A549 treated with RU486 at 1 μM for 4 hours (cell line): ENCODE results near the gene MAGEA2B. TPM values are rescaled to one million over a fixed set of nuclear protein-coding genes. Genes with fewer than 3 reads are reported as not detected.

Experiments used
- total RNA-seq: library from RNA; stranded (reverse); fragments of 200-300 nt; extraction: Qiagen RNA extraction; gene quantifications from 5 replicates; pipeline ENCODE4 v1.2.3, GENCODE V29; 2022; ENCODE audit warnings: low read depth

Gene MAGEA2B, protein sequence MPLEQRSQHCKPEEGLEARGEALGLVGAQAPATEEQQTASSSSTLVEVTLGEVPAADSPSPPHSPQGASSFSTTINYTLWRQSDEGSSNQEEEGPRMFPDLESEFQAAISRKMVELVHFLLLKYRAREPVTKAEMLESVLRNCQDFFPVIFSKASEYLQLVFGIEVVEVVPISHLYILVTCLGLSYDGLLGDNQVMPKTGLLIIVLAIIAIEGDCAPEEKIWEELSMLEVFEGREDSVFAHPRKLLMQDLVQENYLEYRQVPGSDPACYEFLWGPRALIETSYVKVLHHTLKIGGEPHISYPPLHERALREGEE
- total RNA-seq = 0.23 TPM in 1 of 5 replicates, not detected in the others

DNA sequence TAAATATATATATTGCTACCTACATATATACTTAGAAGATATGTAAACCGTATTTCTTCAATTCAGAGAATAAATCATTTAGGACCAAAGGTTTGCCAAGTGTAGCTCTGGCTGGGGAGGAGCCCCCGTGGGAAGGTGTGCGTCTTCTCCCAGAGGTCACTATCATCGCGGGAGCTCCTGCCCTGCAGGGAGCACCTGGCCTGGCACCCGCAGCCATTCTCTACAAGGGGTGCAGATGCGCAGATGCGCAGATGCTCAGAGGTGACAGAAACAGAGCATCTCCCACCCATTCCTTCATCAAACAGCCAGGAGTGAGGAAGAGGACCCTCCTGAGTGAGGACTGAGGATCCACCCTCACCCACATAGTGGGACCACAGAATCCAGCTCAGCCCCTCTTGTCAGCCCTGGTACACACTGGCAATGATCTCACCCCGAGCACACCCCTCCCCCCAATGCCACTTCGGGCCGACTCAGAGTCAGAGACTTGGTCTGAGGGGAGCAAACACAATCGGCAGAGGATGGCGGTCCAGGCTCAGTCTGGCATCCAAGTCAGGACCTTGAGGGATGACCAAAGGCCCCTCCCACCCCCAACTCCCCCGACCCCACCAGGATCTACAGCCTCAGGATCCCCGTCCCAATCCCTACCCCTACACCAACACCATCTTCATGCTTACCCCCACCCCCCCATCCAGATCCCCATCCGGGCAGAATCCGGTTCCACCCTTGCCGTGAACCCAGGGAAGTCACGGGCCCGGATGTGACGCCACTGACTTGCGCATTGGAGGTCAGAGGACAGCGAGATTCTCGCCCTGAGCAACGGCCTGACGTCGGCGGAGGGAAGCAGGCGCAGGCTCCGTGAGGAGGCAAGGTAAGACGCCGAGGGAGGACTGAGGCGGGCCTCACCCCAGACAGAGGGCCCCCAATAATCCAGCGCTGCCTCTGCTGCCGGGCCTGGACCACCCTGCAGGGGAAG is at the start of gene MAGEA2B:
MAGEA2B (plus strand) TSS at position 814 of the 973 bp plus-strand sequence. CDS start 2,479 bp downstream, outside the sequence.

DNA sequence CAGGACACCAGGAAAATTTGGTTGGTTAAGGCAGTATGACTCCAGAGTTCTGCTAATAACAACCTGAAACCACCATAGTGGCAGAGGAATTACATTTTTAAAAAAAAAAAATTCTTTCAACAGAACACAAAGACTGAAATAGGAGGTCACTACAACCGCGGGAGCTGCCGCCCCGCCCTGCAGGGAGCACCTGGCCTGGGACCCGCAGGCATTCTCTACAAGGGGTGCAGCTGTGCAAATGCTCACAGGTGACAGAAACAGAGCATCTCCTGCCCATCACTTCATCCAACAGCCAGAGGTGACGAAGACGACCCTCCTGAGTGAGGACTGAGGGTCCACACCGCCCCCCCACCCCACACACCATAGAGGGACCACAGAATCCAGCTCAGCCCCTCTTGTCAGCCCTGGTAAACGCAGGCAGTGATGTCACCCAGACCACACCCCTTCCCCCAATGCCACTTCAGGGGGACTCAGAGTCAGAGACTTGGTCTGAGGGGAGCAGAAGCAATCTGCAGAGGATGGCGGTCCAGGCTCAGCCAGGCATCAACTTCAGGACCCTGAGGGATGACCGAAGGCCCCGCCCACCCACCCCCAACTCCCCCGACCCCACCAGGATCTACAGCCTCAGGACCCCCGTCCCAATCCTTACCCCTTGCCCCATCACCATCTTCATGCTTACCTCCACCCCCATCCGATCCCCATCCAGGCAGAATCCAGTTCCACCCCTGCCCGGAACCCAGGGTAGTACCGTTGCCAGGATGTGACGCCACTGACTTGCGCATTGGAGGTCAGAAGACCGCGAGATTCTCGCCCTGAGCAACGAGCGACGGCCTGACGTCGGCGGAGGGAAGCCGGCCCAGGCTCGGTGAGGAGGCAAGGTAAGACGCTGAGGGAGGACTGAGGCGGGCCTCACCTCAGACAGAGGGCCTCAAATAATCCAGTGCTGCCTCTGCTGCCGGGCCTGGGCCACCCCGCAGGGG is 16.2 kb upstream of the MAGEA2B start, which contains the start of gene MAGEA3:
MAGEA3 (plus strand) TSS at position 843 of the 980 bp plus-strand sequence. CDS start 2,039 bp downstream, outside the sequence.

DNA sequence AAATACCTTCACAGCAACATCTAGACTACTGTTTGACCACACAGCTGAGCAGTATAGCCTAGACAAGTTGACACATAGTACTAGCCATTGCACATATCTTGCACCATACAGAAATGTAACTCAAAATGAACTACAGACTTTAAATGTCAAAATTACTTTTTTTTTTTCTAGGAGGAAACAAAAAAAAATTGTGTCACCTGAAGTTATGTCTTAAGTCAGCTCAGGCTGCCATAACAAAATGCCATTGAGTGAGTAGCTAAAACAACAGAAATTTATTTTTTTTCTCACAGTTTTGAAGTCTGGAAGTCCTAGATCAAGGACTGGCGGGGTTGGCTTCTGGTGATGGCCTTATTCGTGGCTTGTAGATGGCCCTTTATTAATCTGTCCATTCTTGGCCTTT is 5.3 kb upstream of the MAGEA2B start, which contains the start of gene CSAG2:
CSAG2 (minus strand) TSS at position 101 of the 400 bp plus-strand sequence. CDS start 161 bp downstream, outside the sequence.

DNA sequence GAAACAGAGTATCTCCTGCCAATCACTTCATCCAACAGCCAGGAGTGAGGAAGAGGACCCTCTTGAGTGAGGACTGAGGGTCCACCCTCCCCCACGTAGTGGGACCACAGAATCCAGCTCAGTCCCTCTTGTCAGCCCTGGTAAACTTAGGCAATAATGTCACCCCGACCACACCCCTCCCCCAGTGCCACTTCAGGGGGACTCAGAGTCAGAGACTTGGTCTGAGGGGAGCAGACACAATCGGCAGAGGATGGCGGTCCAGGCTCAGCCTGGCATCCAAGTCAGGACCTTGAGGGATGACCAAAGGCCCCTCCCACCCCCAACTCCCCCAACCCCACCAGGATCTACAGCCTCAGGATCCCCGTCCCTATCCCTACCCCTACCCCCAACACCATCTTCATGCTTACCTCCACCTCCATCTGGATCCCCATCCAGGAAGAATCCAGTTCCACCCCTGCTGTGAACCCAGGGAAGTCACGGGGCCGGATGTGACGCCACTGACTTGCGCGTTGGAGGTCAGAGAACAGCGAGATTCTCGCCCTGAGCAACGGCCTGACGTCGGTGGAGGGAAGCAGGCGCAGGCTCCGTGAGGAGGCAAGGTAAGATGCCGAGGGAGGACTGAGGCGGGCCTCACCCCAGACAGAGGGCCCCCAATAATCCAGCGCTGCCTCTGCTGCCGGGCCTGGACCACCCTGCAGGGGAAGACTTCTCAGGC is 19.0 kb downstream of the MAGEA2B start, which contains the start of the genes CSAG1 and MAGEA12:
CSAG1 (minus strand) TSS at position 461 of the 715 bp plus-strand sequence. CDS start 1,261 bp downstream, outside the sequence.
MAGEA12 (plus strand) TSS at position 497 of the 715 bp plus-strand sequence. CDS start 2,405 bp downstream, outside the sequence.

DNA sequence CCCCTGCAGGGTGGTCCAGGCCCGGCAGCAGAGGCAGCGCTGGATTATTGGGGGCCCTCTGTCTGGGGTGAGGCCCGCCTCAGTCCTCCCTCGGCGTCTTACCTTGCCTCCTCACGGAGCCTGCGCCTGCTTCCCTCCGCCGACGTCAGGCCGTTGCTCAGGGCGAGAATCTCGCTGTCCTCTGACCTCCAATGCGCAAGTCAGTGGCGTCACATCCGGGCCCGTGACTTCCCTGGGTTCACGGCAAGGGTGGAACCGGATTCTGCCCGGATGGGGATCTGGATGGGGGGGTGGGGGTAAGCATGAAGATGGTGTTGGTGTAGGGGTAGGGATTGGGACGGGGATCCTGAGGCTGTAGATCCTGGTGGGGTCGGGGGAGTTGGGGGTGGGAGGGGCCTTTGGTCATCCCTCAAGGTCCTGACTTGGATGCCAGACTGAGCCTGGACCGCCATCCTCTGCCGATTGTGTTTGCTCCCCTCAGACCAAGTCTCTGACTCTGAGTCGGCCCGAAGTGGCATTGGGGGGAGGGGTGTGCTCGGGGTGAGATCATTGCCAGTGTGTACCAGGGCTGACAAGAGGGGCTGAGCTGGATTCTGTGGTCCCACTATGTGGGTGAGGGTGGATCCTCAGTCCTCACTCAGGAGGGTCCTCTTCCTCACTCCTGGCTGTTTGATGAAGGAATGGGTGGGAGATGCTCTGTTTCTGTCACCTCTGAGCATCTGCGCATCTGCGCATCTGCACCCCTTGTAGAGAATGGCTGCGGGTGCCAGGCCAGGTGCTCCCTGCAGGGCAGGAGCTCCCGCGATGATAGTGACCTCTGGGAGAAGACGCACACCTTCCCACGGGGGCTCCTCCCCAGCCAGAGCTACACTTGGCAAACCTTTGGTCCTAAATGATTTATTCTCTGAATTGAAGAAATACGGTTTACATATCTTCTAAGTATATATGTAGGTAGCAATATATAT is 39.5 kb downstream of the MAGEA2B start, which contains the start of gene MAGEA2:
MAGEA2 (minus strand) TSS at position 157 of the 965 bp plus-strand sequence. CDS start 2,479 bp downstream, outside the sequence.

DNA sequence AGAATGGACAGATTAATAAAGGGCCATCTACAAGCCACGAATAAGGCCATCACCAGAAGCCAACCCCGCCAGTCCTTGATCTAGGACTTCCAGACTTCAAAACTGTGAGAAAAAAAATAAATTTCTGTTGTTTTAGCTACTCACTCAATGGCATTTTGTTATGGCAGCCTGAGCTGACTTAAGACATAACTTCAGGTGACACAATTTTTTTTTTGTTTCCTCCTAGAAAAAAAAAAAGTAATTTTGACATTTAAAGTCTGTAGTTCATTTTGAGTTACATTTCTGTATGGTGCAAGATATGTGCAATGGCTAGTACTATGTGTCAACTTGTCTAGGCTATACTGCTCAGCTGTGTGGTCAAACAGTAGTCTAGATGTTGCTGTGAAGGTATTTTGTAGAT is 44.5 kb downstream of the MAGEA2B start, which contains the start of gene CSAG3:
CSAG3 (plus strand) TSS at position 301 of the 400 bp plus-strand sequence.

Other genes starting within 250 kb of the MAGEA2B start
- 0.19 to 0.36 TPM (median 0.27 TPM) in 5 replicates for gene GABRQ, start 76.7 kb upstream of the MAGEA2B start, total RNA-seq
- 2.5 to 4.6 TPM (median 2.8 TPM) in 5 replicates for gene MAGEA3, start 15.8 kb upstream of the MAGEA2B start, total RNA-seq
- gene CSAG2, start 5.4 kb upstream of the MAGEA2B start, total RNA-seq = not detected in 5 replicates
- 0.25 to 0.82 TPM (median 0.59 TPM) in 5 replicates for gene CSAG1, start 19.1 kb downstream of the MAGEA2B start, total RNA-seq
- gene MAGEA12, start 19.1 kb downstream of the MAGEA2B start, total RNA-seq = 0.08 to 0.20 TPM (median 0.13 TPM) in 4 of 5 replicates, not detected in the other
- gene MAGEA2, start 39.2 kb downstream of the MAGEA2B start, total RNA-seq = not detected in 5 replicates
- gene CSAG3, start 44.6 kb downstream of the MAGEA2B start, total RNA-seq = not detected in 5 replicates
- gene MAGEA6, start 55.1 kb downstream of the MAGEA2B start, total RNA-seq = 9.7 to 14.0 TPM (median 13.3 TPM) in 5 replicates
- gene CETN2, start 116.1 kb downstream of the MAGEA2B start, total RNA-seq = 52.9 to 93.9 TPM (median 72.5 TPM) in 5 replicates
- gene NSDHL, start 116.4 kb downstream of the MAGEA2B start, total RNA-seq = 38.2 to 49.3 TPM (median 41.3 TPM) in 5 replicates
- 6.2 to 7.2 TPM (median 6.6 TPM) in 5 replicates for gene ZNF185, start 183.4 kb downstream of the MAGEA2B start, total RNA-seq